ENCODE measurements around the gene ZNF33B.
"Not testable (repeated sequence)": the region's sequence is repeated elsewhere in the genome, so short reads cannot be mapped to it uniquely, and the experiment has no call there.

The ZNF33B gene

GRCh38 chr10:42638055-42638820, at the start of gene ZNF33B:
ZNF33B (minus strand) TSS chr10:42638570; CDS start chr10:42636928, 1,642 bp downstream.
- Histone ChIP-seq H3K36me3 (ENCODE audit: insufficient read depth, low read length) (no peaks in the 10 kb centered on the region), H3K4me3 (ENCODE audit: low read length, poor library complexity, severe bottlenecking) (peak within 1 kb of the TSS; percentile 92), H3K9me3 (ENCODE audit: insufficient read depth, low read depth, low read length) (no peaks in the 10 kb centered on the region), H3F3A (ENCODE audit: low read depth) (no peaks in the 10 kb centered on the region), H2AFZ (ENCODE audit: low read length) (peak within 1 kb of the TSS; percentile 95), H4K20me1 (ENCODE audit: insufficient read depth, low read length, poor library complexity, severe bottlenecking) (peaks cover 2% of the 10 kb centered on the region), H3K9ac (ENCODE audit: low read depth, low read length, poor library complexity, severe bottlenecking) (peak within 1 kb of the TSS; percentile 90), H3K9me2 (replicated peaks; ENCODE audit: low read depth, low read length) (no peaks in the 10 kb centered on the region), H3K4me1 (ENCODE audit: insufficient read depth, low read length, poor library complexity, severe bottlenecking) (peaks cover 31% of the 10 kb centered on the region), H3K27me3 (ENCODE audit: insufficient read depth, low read length, poor library complexity, severe bottlenecking) (no peaks in the 10 kb centered on the region), H3K79me2 (ENCODE audit: insufficient read depth, low read length) (peaks cover 44% of the 10 kb centered on the region), H3K4me2 (ENCODE audit: low read depth, low read length, poor library complexity, severe bottlenecking) (peak within 1 kb of the TSS; percentile 86)
- TF ChIP-seq CTCF (conservative IDR thresholded peaks at IDR 0.05; ENCODE audit: low read length) (no peak), EZH2phosphoT487 (IDR thresholded peaks at IDR 0.05; ENCODE audit: borderline replicate concordance) (no peak)

- TF ChIP-seq EZH2phosphoT487 (IDR thresholded peaks at IDR 0.05; ENCODE audit: borderline replicate concordance) (no peak), CTCF (conservative IDR thresholded peaks at IDR 0.05; ENCODE audit: low read length) (no peak)
- Histone ChIP-seq H3K36me3 (ENCODE audit: insufficient read depth, low read length) (no peaks in the 10 kb centered on the region), H3K27me3 (ENCODE audit: insufficient read depth, low read length, poor library complexity, severe bottlenecking) (no peaks in the 10 kb centered on the region), H3K9me3 (ENCODE audit: insufficient read depth, low read depth, low read length) (no peaks in the 10 kb centered on the region), H3K9ac (ENCODE audit: low read depth, low read length, poor library complexity, severe bottlenecking) (no peak overlapping the region), H3K9me2 (replicated peaks; ENCODE audit: low read depth, low read length) (no peaks in the 10 kb centered on the region), H3F3A (ENCODE audit: low read depth) (no peaks in the 10 kb centered on the region), H3K4me2 (ENCODE audit: low read depth, low read length, poor library complexity, severe bottlenecking) (no peak overlapping the region), H3K4me1 (ENCODE audit: insufficient read depth, low read length, poor library complexity, severe bottlenecking) (peaks cover 11% of the 10 kb centered on the region), H3K79me2 (ENCODE audit: insufficient read depth, low read length) (no peaks in the 10 kb centered on the region), H4K20me1 (ENCODE audit: insufficient read depth, low read length, poor library complexity, severe bottlenecking) (no peaks in the 10 kb centered on the region), H2AFZ (ENCODE audit: low read length) (no peak overlapping the region), H3K4me3 (ENCODE audit: low read length, poor library complexity, severe bottlenecking) (no peak overlapping the region)
These were observed 46.1 kb upstream of the ZNF33B start for GRCh38 chr10:42684517-42684916.

DNA sequence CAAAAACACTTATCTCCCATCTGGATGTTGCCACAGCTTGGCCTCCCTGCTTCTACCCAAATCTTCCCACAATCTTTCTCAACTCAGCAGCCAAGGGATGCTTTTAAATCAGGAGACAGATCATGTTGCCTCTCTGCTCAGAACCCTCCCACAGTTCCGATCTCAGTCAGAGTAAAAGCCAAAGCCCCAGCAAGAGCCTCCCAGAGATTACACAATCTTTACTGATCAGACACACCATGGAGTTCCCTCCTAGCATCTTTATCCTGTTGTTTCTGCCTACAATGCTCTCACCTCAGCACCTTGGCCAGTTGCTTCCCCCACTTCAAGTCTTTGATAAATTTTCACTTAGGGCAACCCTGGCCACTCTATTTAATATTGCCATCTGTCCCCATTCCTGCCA, 41.9 kb upstream of the ZNF33B start:
- H3K27me3 ChIP-seq (ENCODE audit: insufficient read depth, low read length, poor library complexity, severe bottlenecking) = no peaks in the 10 kb centered on the region
- no peak overlapping the region for H3K4me3 ChIP-seq (ENCODE audit: low read length, poor library complexity, severe bottlenecking)
- no peaks in the 10 kb centered on the region for H3K36me3 ChIP-seq (ENCODE audit: insufficient read depth, low read length)
- no peaks in the 10 kb centered on the region for H3K9me2 ChIP-seq (replicated peaks; ENCODE audit: low read depth, low read length)
- H3K9me3 ChIP-seq (ENCODE audit: insufficient read depth, low read depth, low read length) = no peaks in the 10 kb centered on the region
- H3K4me2 ChIP-seq (ENCODE audit: low read depth, low read length, poor library complexity, severe bottlenecking) = no peak overlapping the region
- H3K79me2 ChIP-seq (ENCODE audit: insufficient read depth, low read length) = no peaks in the 10 kb centered on the region
- no peak for TF ChIP-seq EZH2phosphoT487 (IDR thresholded peaks at IDR 0.05; ENCODE audit: borderline replicate concordance)
- TF ChIP-seq CTCF (conservative IDR thresholded peaks at IDR 0.05; ENCODE audit: low read length) = no peak
- H3K9ac ChIP-seq (ENCODE audit: low read depth, low read length, poor library complexity, severe bottlenecking) = no peak overlapping the region
- H3K4me1 ChIP-seq (ENCODE audit: insufficient read depth, low read length, poor library complexity, severe bottlenecking) = no peaks in the 10 kb centered on the region
- no peaks in the 10 kb centered on the region for H3F3A ChIP-seq (ENCODE audit: low read depth)
- no peaks in the 10 kb centered on the region for H4K20me1 ChIP-seq (ENCODE audit: insufficient read depth, low read length, poor library complexity, severe bottlenecking)
- H2AFZ ChIP-seq (ENCODE audit: low read length) = no peak overlapping the region

DNA sequence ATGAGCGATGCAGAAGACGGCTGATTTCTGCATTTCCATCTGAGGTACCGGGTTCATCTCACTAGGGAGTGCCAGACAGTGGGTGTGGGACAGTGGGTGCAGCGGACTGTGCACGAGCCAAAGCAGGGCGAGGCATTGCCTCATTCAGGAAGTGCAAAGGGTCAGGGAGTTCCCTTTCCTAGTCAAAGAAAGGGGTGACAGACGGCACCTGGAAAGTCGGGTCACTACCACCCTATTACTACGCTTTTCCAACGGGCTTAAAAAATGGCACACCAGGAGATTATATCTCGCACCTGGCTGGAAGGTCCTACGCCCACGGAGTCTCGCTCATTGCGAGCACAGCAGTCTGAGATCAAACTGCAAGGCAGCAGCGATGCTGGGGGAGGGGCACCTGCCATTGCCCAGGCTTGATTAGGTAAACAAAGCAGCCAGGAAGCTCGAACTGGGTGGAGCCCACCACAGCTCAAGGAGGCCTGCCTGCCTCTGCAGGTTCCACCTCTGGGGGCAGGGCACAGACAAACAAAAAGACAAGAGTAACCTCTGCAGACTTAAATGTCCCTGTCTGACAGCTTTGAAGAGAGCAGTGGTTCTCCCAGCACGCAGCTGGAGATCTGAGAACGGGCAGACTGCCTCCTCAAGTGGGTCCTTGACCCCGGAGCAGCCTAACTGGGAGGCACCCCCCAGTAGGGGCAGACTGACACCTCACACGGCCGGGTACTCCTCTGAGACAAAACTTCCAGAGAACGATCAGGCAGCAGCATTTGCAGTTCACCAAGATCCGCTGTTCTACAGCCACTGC, 27.0 kb upstream of the ZNF33B start:
- not testable (repeated sequence) for H3K4me2 ChIP-seq (ENCODE audit: low read depth, low read length, poor library complexity, severe bottlenecking); H4K20me1 ChIP-seq (ENCODE audit: insufficient read depth, low read length, poor library complexity, severe bottlenecking); H3F3A ChIP-seq (ENCODE audit: low read depth); H3K27me3 ChIP-seq (ENCODE audit: insufficient read depth, low read length, poor library complexity, severe bottlenecking); H3K4me3 ChIP-seq (ENCODE audit: low read length, poor library complexity, severe bottlenecking); H2AFZ ChIP-seq (ENCODE audit: low read length); H3K9me2 ChIP-seq (replicated peaks; ENCODE audit: low read depth, low read length); H3K4me1 ChIP-seq (ENCODE audit: insufficient read depth, low read length, poor library complexity, severe bottlenecking); H3K9ac ChIP-seq (ENCODE audit: low read depth, low read length, poor library complexity, severe bottlenecking); H3K79me2 ChIP-seq (ENCODE audit: insufficient read depth, low read length); H3K9me3 ChIP-seq (ENCODE audit: insufficient read depth, low read depth, low read length); H3K36me3 ChIP-seq (ENCODE audit: insufficient read depth, low read length)
